Measurements from ENCODE around the gene MPHOSPH8.

The MPHOSPH8 gene, protein sequence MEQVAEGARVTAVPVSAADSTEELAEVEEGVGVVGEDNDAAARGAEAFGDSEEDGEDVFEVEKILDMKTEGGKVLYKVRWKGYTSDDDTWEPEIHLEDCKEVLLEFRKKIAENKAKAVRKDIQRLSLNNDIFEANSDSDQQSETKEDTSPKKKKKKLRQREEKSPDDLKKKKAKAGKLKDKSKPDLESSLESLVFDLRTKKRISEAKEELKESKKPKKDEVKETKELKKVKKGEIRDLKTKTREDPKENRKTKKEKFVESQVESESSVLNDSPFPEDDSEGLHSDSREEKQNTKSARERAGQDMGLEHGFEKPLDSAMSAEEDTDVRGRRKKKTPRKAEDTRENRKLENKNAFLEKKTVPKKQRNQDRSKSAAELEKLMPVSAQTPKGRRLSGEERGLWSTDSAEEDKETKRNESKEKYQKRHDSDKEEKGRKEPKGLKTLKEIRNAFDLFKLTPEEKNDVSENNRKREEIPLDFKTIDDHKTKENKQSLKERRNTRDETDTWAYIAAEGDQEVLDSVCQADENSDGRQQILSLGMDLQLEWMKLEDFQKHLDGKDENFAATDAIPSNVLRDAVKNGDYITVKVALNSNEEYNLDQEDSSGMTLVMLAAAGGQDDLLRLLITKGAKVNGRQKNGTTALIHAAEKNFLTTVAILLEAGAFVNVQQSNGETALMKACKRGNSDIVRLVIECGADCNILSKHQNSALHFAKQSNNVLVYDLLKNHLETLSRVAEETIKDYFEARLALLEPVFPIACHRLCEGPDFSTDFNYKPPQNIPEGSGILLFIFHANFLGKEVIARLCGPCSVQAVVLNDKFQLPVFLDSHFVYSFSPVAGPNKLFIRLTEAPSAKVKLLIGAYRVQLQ

DNA sequence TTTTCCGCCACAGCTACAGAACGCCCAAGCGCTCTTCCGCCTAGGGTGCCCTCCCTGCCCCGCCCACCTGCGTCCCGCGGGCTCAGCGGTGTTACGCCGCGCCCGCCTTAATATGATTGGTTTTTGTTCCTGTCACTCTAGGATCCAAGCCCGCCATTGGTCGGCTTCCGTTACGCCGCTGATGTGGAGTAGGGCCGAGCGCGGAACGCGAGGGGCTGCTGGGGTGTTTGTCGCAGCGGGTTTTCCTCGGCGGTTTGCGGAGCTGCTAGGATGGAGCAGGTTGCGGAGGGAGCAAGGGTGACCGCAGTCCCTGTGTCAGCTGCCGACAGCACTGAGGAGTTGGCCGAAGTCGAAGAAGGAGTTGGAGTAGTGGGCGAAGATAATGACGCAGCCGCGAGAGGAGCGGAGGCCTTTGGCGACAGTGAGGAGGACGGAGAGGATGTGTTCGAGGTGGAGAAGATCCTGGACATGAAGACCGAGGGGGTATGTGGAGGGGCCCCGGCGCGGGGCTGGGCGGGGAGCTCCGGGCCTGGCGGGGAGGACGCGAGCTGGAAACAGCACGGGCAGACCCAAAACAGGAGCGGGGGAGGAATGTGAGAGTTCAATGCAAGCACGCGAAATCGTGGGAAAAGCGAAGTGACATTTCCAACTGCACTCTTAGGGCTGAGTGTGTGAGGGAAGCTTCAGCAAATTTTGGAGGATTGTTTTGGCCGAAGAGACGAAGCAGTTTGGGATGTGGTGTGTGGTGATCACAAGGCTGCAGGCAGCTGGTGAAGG is at the start of gene MPHOSPH8:
Gene MPHOSPH8, plus strand, starts transcription at position 181 of the 777 bp plus-strand sequence. Its CDS starts 90 bp downstream, at position 271.
- no peak for DNase-seq

DNA sequence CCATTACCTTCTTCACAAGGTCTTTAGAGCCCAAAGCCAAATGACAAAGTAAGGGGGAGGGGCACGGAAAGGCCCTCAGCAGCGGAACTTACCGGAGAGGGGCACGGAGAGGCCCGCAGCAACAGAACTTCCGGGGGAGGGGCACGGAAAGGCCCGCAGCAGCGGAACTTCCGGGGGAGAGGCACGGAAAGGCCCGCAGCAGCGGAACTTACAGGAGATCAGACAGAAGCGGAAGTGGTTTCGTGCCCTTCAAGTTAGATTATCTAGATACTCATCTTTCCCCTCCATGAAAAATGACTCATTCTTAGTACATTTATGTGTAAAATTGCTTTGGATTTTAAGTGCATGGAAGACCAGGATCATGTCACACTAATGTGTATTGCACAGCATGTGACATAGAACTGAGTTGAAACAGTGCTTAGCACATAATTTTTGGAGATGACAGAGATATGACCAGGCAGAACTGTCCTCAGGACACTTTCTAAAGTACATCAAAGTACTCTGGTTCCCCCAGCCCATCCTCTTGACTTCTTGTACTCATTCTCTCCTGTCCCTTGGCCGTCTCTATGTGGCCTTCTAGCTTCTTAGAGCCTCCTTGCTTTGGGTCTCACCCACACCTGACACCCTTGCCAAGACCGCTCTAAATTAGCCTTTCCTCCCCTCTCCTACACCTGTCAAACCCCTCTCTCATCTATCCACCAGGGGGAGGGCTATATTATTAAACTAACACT is 46.4 kb upstream of the MPHOSPH8 start:
- no peak for DNase-seq

DNA sequence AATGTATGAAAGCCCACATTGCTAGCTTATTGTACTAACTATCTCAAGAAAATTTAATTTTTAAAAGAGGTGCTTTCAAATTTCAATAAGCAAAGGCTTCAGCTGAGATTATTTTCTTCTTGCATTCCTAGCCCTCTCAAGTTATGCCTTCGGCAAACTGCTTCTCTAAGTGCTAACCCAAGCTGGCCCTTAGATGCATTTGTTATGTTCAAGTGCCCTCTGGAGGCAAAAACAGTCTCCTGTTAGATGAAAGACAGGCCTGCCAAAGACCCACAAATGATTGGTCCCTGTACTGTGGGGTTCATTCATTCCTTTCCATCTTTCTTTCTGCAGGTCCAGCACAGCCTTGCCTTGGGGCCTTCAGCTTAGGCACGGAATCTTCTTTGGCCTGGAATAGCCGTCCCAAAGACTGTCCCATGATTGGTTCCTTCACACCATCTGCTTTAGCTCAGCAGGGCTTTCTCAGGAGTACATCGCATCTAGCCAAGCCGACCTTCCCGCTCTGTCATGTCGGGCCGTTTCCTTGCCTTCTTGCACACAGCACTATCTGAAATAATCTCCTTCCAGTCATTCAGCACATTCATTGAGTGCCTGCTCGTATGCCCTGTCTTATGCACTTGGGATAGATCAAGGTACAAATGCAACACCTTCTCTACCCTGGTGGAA is 45.7 kb upstream of the MPHOSPH8 start:
- DNase-seq, result no peak

DNA sequence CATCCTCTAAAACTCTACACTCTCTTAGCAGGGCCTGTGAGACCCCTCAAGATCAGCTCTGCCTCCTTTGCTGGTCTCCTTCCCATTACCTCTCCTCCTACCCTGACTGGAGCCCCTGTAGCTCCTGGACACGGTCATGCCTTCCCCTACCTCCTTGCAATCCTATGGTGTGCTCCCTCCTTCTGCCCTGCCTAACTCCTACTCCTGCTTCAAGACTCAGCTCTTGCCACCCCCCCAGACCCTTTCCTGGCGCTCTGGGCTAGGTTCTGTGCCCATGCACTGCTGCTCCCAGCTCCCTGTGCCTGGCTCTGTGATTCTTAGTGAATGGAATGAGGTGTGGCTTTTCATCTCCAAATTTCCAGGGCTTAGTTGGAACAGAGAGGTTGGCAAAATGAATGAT is 44.1 kb upstream of the MPHOSPH8 start:
- no peak for DNase-seq

DNA sequence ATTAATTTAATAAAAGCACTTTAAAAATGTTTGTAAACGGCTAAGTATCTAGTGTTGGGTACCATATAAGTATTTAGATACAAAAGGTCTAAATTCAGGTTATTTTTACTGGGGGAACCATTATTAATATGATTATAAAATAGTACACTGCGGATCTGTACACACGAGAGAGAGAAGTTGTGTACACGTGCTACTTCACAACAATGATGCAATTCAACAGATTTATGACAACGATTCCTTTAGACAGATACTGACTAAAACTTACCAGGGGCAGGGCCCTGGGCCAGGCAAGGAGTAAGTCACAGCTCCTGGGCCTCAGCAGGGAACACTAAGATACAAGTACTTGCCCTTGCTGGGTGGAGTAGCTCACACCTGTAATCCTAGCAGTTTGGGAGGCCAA is 43.0 kb upstream of the MPHOSPH8 start:
- DNase-seq, result no peak

DNA sequence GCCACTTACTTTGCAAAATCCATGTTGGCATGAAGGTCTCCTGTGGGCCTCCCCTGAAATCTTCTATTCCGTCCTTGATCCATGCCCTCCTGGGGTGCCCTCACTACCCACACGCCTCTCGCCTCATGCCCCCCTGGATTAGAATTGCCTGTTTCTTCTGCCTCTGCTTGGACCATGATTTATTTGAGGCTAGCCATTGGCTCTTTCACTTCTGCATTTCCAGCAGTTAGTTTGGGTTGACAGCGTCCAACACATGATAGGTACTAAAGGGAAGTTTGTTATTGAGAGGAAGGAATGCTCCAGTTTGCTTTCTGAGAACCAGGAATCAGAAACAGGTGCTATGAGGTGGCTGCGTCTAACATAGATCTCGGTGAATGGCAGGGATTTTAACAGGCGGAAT is 41.6 kb upstream of the MPHOSPH8 start:
- DNase-seq, result no peak

DNA sequence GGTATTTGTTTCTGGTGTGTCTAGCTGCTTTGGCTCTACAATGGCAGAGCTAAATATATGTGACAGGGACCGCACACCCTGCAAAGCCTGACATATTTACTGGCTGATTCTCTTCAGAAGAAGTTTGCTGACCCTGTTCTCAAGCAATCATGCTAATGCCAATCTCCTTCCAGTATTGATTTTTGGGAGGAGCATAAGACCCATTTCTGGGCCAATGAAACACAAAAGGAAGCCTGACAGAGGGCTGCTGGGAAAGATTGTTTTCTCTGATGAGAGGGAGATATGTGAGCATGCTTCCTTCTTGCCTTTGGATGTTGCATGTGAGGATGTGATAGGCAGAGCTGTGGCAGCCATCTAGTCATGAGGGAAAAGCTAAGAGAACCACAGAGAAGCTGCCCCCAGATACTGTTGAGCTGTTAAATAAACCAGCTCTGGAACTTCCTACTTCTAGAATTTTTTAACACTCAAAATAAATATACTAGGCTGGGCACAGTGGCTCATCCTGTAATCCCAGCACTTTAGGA is 40.7 kb upstream of the MPHOSPH8 start:
- DNase-seq, result no peak

DNA sequence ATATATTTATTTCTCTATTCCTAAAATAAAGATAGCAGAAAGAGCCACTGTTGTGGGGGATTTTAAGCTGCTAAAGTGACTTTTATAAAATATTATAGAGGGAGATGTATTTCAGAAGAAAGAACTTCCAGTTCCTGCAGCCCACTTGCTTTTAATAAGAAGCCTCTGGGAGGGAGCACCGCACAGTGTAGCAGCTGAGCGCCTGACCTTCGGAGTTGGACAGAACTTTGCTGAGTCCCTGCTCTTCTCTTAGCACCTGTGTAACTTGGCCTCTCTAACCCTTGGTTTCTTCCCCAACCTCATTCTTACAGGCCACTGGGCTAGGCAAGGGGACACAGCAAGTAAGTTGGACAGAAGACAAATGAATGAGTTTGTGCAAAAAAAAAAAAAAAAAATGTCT is 37.4 kb upstream of the MPHOSPH8 start:
- no peak for DNase-seq

DNA sequence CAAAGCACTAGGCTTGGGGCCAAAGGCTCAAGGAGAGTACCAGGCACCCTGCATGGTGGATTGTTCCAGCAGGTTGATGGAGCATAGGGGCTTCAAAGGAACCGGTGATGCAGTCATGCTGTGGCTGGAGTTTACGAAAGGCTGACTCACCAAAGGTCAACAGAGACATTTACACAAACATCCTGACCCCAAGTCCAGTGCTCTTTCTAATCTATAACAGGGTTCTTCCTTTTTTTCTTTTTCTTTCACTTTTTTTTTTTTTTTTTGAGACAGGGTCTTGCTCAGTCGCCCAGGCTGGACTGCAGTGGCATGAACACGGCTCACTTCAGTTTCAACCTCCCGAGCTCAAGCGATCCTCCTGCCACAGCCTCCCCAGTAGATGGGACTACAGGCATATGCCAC is 36.5 kb upstream of the MPHOSPH8 start:
- DNase-seq, result no peak

DNA sequence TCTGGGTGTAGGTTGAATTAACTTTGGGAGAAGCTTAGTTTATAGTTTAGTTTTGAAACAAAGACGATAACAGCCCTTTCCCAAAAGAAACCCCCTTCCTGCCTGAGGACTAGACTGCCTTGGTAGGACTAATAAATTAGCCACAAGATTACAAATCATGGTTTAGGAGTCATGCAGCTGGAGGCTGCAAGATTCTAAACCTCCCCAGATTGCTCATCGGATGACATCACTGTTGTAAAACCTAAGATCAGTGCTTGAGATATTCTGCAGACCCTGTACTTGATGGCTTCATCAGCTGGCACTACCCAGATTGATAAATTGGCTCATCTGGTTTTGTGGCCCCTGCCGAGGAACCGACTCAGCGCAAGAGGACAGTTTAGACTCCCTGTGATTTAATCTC is 35.9 kb upstream of the MPHOSPH8 start:
- no peak for DNase-seq

DNA sequence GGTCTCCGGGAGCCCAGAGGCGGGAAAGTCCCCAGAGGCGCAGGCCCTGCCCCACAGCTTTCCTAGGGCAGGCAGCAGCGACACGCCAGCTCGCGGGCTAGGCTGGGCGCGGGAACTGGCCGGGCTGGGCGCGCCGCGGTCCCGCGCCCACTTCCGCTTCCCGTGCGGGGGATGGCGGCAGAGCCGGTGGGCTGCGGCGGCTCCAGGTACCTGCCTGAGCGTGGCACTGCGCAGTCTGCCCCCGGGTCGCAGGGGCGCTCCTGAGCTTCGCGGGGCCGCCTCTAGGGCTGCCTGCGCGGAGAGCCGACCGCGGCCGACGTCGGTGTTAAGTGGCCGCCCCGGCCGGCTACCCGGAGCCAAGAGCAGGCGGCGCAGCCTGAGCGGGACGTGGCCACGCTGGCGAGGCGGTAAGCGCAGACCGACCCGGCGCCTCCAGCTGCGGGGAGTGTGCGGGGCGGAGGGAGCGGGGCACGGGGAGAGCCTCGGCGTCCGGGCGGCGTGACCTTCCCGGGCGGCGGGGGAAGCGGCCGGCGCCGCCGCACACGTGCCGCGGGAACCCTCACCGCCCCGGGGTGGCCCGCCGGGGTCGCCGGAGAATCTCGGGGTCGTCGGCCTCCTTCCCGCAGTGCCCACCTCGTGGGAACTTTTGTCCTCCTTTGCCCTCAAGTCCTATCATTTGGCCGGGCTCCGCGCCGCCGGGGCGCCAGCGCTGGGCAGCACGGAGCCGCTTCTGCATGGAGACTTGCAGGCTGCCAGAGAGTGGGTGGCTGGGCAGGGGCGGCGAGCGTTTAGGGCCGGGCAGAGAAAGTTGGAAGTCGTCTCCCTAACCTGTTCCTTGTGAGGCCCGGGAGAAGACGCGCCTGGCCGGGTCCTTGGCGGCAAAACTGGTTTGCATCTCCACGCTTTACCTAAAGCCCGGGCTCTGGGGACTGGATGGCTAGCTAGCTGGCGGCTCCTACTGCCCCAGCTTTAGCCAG is 31.4 kb upstream of the MPHOSPH8 start:
- no peak for DNase-seq

DNA sequence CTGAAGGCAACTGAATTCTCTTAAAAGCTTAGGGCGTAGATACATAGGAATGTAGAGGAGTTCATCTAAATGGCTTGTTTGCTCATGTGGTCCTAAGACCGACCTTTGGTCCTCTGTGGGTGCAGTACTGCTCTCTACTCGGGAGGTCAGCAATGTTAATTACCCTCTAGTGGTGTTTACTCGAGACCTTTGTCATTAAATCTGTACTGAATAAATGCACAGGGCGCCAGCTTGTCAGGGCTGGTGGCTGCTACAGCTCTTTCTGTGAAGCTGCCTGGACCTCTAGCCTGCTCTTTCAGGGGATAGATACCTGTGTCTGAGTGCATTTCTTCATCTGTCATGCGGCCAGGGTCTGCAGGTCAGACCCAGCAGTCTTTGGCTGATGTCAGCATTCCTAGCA is 29.2 kb upstream of the MPHOSPH8 start:
- DNase-seq, result no peak

DNA sequence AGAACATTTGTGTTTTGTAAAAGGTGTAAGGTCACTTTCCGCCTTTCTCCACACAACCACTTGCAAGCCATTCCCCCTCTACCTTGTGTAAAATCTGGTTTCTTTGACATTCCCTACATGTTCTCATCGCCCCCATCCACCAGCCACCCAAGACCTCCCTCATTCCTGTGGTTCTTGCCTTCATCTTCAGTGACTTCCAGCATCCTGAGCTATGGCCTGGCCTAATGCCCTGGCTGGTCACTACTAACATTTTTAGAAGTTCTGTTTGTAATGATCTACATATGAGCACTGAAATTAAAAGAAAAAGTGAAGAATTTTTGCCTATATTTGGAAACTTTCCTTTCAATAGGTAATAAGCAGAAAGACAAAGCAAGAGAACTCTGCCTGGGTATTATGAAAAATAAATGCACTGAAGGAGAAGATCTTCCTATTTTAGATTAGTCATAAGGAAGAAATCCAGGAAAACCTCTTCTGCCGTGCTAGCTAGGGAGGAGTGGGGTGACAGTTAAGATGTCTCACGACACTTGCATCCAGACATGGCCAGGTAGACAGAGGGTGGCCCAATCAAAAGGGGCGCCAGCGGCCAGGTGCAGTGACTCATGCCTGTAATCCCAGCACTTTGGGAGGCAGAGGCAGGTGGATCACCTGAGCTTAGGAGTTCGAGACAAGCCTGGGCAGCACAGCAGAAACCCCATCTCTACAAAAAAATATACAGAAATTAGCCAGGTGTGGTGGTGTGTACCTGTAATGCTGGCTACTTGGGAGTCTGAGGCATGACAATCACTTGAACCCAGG is 28.1 kb upstream of the MPHOSPH8 start:
- DNase-seq, result no peak

DNA sequence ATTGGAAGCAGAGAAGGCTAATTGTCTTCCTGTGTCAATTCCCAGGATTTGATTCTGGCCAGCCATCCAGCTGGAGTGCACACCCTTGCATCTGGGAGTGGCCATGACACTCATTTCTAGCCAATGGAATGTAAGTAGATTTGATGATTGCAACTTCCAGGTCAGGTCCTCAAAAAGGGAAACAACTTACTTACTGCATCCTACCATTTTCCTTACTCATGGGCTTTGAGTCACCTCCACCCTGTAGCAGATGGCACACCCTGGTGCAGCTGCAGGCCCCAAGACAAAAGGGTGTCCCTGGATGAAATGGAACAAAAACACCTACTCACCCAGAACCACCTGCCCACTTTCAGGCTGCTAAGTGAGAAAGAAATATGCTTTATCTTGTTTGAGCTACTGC is 27.3 kb upstream of the MPHOSPH8 start:
- no peak for DNase-seq

DNA sequence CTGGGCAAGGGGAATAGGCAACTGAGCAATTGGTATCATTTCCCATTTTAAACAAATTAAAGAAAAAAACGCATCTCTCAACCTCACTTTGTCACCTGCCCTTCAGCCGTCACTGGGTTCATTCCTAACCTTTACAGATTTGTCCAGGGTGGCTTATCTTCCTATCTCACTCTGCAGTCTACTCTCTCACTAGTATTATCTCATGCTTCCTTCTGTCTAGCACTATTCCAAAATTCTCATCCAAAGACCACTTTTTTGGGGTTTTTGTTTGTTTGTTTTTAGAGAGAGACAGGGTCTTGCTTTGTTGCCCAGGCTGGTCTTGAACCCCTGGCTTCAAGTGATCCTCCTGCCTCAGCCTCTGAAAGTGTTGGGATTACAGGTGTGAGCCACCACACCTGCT is 26.7 kb upstream of the MPHOSPH8 start:
- DNase-seq, result no peak

DNA sequence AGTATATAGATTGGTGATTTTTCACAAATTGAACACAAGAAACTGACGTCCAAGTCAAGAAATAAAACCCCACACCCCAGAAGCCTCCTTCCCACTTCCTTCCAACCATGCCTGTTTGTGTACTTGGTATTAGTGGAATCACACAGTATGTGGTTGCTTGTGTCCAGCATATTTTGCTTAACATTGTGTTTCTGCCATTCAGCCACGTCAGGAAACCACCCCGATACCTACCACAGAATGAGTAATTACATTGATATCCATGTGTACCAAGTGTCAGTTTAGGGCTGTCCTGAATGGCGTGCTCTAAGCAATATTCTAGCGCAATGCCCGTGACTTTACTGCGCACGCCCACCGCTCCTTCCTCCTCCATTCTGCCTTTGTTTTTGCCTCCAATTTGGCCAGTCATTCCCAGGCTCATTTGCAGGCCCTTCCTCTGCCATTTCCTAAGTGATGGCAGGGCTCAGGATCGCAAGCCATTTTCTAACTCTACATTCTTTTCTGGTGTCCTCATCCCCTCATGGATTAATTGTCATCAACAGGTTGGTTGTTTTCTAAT is 25.9 kb upstream of the MPHOSPH8 start:
- no peak for DNase-seq

DNA sequence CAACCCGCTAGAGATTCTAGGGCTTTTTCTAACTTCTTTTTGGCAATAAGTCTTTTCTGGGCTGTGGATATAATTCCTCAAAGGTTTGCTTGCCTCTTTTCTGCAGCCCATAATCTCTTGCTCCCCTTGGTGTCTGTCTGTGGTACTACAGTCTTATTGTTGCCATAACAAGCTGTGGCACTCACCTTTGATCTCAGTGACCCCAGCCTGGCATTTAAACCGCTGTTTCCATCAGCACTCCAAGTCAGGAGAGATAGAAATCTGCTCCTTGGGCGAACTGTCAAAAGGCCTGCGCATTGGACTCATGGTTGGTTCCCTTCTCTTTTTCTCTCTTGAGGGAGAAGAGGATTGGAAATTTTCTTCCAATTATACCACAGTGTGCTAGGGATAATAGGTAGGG is 14.5 kb upstream of the MPHOSPH8 start:
- no peak for DNase-seq

DNA sequence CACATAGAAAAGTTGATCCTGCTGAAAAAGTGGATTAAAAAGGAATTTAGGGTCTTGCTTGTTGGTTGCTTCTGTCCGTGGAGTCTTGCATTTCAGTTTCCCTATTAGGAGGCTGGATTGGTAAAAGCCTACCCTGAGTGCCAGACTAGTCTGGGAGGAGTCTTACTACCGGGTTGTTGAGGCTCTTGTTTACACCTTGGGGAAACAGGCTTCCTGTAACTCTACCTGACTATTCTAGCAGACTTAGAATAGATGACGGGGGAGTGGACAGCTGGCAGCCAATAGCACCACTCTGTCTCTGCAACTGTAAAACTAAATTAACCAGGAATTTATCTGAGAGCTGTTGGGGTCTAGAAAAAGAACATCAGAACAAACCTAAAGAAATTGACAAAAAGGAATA is 11.3 kb upstream of the MPHOSPH8 start:
- DNase-seq, result no peak

DNA sequence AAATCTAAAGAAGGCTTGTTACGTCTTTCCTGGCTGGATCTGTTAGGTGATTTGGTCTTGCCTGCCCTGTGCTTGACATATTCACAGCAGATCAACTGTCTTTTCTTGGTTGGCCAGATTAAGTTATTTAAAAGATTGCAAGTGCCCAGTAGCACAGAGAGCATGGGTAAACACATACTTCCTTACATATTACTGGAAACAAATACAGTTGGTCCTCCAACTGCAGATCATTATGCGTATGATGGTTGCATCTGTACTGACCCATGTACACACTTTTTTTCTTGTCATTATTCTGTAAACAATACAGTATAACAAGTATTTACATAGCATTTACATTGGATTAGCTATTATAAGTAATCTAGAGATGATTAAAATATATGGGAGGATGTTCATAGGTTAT is 9.2 kb upstream of the MPHOSPH8 start:
- no peak for DNase-seq
